SU-DHL-6 (cell line): Measurements from ENCODE around the gene ZNF583.

ENCODE experiments used
- H2AFZ ChIP-seq: fragments of 200-600 bp; sonication (generic); 2 replicates; pipeline ENCODE4 v1.6.1; 2014; ENCODE audit warnings: low read depth, mild to moderate bottlenecking, moderate library complexity, mixed read lengths, antibody characterized with exemption, low read length; ENCODE audit not compliant: severe bottlenecking
- H3F3A ChIP-seq: fragments of 200-600 bp; shearing (Covaris generic); 2 replicates; pipeline ENCODE4 v1.6.0; 2016; ENCODE audit warnings: antibody characterized with exemption, mild to moderate bottlenecking; ENCODE audit not compliant: insufficient read depth
- H3K27ac ChIP-seq: fragments of 200-600 bp; sonication (generic); 2 replicates; pipeline ENCODE4 v1.5.1; 2016; ENCODE audit warnings: low read depth, mild to moderate bottlenecking, low read length, moderate library complexity, mixed read lengths
- H3K27me3 ChIP-seq: fragments of 200-600 bp; sonication (generic), shearing (Covaris generic); 2 replicates; pipeline ENCODE4 v1.6.0; 2014; ENCODE audit warnings: mild to moderate bottlenecking, low read length
- H3K36me3 ChIP-seq: fragments of 200-600 bp; sonication (generic); 2 replicates; pipeline ENCODE4 v1.6.1; 2014; ENCODE audit warnings: mild to moderate bottlenecking, low read length, mixed read lengths
- H3K4me2 ChIP-seq: fragments of 300-600, 200-600 bp; shearing (Covaris generic), sonication (generic); 2 replicates; pipeline ENCODE4 v1.6.0; 2014; ENCODE audit warnings: low read length, low read depth, mild to moderate bottlenecking; ENCODE audit not compliant: poor library complexity, severe bottlenecking
- H3K4me3 ChIP-seq: fragments of 200-600 bp; sonication (generic); 2 replicates; pipeline ENCODE4 v1.5.1; 2014; ENCODE audit warnings: antibody characterized with exemption, low read length, mild to moderate bottlenecking, mixed read lengths; ENCODE audit not compliant: insufficient read depth, poor library complexity, severe bottlenecking
- H3K79me2 ChIP-seq: fragments of 200-600 bp; sonication (generic); 2 replicates; pipeline ENCODE4 v1.6.1; 2014; ENCODE audit warnings: mild to moderate bottlenecking, low read length, moderate library complexity; ENCODE audit not compliant: insufficient read depth
- H3K9ac ChIP-seq: fragments of 200-600 bp; sonication (generic); 2 replicates; pipeline ENCODE4 v1.7.0; 2014; ENCODE audit warnings: mild to moderate bottlenecking, low read length
- H3K9me2 ChIP-seq: fragments of 200-600 bp; sonication (generic); replicated peaks from 2 replicates; pipeline ENCODE4 v1.6.1; 2014; ENCODE audit warnings: low read length; ENCODE audit not compliant: insufficient read depth
- H3K9me3 ChIP-seq: fragments of 200-600 bp; sonication (generic); 2 replicates; pipeline ENCODE4 v1.6.1; 2014; ENCODE audit warnings: low read length, mixed read lengths; ENCODE audit not compliant: insufficient read depth
- H4K20me1 ChIP-seq: fragments of 200-600 bp; sonication (generic); 2 replicates; pipeline ENCODE4 v1.6.1; 2014; ENCODE audit warnings: low read depth, mild to moderate bottlenecking, antibody characterized with exemption, low read length, moderate library complexity, mixed read lengths
- EZH2phosphoT487 ChIP-seq: fragments of 200-600 bp; sonication (generic), shearing (Covaris generic); conservative IDR thresholded peaks from 2 replicates; pipeline ENCODE4 v1.6.1; 2018; ENCODE audit warnings: mild to moderate bottlenecking, antibody characterized with exemption, low read length, moderate library complexity, mixed read lengths
- TF ChIP-seq, protein P1 (sequence below): fragments of 200-600 bp; sonication (generic); IDR thresholded peaks from one replicate; pipeline ENCODE4 v1.5.1; 2017; ENCODE audit warnings: antibody characterized with exemption, mild to moderate bottlenecking, low read length, moderate library complexity; ENCODE audit not compliant: insufficient read depth, poor library complexity, severe bottlenecking

ZNF583 gene

DNA sequence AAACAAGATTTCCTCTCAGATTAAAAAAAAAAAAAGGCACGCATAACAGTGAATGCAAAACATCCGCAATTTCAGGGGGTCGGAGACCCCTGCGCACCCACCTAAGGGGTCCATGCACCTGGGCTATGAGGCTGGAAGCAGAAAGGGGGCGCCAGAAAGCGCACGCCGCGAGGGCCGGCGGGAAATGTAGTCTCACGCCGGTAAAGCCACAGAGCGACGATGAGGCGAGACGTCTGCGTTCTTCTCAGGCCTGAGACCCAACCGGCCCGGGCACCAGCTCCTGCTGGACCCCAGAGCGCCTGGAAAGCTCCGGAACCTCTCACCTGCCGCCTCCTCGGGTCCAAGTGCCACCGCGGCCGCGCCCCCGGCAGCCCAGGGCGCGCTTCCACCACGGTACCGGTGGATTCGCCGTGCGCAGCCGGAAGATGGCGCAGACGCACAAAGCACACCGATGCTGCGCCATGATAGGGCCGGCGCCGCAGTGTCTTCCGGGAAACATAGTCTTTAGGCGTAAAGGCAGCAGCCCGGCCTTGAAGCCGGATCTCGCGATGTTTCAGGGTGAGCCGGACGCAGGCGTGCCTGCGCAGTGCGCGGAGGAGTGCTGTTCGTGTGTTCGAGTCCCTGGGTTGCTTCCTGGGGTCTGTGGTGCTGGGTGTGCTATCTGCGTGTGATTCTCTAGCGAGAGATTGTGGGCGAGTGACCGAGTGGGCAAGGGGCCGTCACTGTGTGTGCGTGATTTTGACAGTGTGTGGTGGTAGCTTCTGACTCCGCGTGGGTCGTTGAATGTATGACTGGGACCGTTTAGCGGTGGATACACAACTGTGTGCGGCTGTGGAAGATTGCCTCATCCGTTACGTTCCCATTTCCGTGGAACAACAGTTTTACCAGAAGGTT is 10.8 kb upstream of the ZNF583 start, which contains the start of gene ZNF582:
Gene ZNF582 (minus strand): TSS at position 416 of the 894 bp plus-strand sequence. CDS start 1,782 bp downstream, outside the sequence.
- Histone ChIP-seq H4K20me1 (no peaks in the 10 kb centered on the region), H3F3A (no peaks in the 10 kb centered on the region), H3K27me3 (no peaks in the 10 kb centered on the region), H2AFZ (peak within 1 kb of the TSS; percentile 49), H3K27ac (peak within 1 kb of the TSS; percentile 42; the same call in 1 of the 2 replicates), H3K36me3 (no peaks in the 10 kb centered on the region), H3K79me2 (no peaks in the 10 kb centered on the region), H3K9me3 (peaks cover 18% of the 10 kb centered on the region; the same call in 1 of the 2 replicates), H3K9me2 (no peaks in the 10 kb centered on the region), H3K9ac (peak within 1 kb of the TSS; percentile 55), H3K4me3 (peak within 1 kb of the TSS; percentile 53), H3K4me2 (peak within 1 kb of the TSS; percentile 44)
- TF ChIP-seq EZH2phosphoT487: no peak
- TF ChIP-seq, protein P1, sequence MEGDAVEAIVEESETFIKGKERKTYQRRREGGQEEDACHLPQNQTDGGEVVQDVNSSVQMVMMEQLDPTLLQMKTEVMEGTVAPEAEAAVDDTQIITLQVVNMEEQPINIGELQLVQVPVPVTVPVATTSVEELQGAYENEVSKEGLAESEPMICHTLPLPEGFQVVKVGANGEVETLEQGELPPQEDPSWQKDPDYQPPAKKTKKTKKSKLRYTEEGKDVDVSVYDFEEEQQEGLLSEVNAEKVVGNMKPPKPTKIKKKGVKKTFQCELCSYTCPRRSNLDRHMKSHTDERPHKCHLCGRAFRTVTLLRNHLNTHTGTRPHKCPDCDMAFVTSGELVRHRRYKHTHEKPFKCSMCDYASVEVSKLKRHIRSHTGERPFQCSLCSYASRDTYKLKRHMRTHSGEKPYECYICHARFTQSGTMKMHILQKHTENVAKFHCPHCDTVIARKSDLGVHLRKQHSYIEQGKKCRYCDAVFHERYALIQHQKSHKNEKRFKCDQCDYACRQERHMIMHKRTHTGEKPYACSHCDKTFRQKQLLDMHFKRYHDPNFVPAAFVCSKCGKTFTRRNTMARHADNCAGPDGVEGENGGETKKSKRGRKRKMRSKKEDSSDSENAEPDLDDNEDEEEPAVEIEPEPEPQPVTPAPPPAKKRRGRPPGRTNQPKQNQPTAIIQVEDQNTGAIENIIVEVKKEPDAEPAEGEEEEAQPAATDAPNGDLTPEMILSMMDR: peak; percentile 43

DNA sequence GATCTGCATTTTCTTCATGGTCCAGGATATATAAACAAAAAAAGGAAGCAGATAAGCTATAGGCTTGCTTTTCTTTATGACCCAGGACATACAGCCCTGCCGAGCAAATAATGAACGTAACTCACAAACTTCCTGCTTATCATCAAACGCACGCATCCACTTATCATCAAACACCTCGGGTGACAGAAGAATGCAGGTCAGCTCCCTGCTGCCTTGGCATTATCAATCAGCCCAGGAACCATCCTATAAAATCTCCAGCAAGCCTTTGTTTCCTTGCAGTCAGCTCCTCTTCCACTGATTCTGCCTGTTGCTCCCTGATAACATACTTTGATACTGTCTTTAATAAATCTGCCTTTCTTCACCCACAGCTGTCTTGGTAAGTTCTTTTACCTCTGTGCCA is 5.3 kb upstream of the ZNF583 start:
- Histone ChIP-seq H3K27me3 (no peaks in the 10 kb centered on the region), H3K9me3 (peaks cover 35% of the 10 kb centered on the region; the same call in 1 of the 2 replicates), H3K79me2 (no peaks in the 10 kb centered on the region), H3K4me3 (no peak overlapping the region), H2AFZ (no peak overlapping the region), H3K4me2 (no peak overlapping the region), H4K20me1 (no peaks in the 10 kb centered on the region), H3K27ac (no peak overlapping the region), H3F3A (no peaks in the 10 kb centered on the region), H3K9ac (no peak overlapping the region), H3K36me3 (no peaks in the 10 kb centered on the region), H3K9me2 (no peaks in the 10 kb centered on the region)
- TF ChIP-seq, protein P1: no peak
- no peak for TF ChIP-seq EZH2phosphoT487

DNA sequence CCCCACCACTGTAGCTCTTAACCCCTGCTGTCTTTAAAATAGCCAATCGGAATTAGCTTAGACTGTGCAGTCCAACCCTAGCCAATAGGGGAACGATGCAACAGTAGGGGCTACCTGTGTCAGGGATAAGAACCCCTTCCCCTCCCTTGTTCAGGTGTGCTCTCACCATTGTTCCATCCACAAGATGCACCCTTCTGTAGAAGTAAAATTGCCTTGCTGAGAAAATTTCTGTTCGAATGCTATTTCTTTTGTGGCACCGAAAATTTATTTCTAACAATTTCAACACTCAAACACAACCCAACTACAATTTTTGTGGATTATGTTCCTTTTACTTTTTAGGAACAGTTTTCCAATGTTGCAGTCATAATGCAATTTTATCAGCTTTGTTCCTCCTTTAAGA is 3.6 kb upstream of the ZNF583 start:
- no peaks in the 10 kb centered on the region for H3K36me3 ChIP-seq
- H4K20me1 ChIP-seq: no peaks in the 10 kb centered on the region
- H3K9me2 ChIP-seq: no peaks in the 10 kb centered on the region
- no peak overlapping the region for H2AFZ ChIP-seq
- peaks cover 22% of the 10 kb centered on the region; the same call in 1 of the 2 replicates for H3K9me3 ChIP-seq
- no peak overlapping the region for H3K9ac ChIP-seq
- H3K4me3 ChIP-seq: no peak overlapping the region
- no peak for TF ChIP-seq EZH2phosphoT487
- TF ChIP-seq, protein P1: no peak
- no peaks in the 10 kb centered on the region for H3K27me3 ChIP-seq
- H3K4me2 ChIP-seq: no peak overlapping the region
- H3F3A ChIP-seq: no peaks in the 10 kb centered on the region
- no peaks in the 10 kb centered on the region for H3K79me2 ChIP-seq
- H3K27ac ChIP-seq: no peak overlapping the region
